GM10266 (cell line): ENCODE measurements around the gene CHMP6.
A peak's percentile ranks its signal among the peaks of the same experiment; 100 is the strongest.

Experiments used
- DNase-seq: peaks from one replicate; pipeline ENCODE4 v3.0.0; 2012; ENCODE audit errors: extremely low spot score
- TF ChIP-seq, protein P1 (sequence below): IDR thresholded peaks from 2 replicates; pipeline ENCODE4 v1.5.1; 2012; ENCODE audit warnings: mild to moderate bottlenecking, low read depth; ENCODE audit not compliant: control insufficient read depth, insufficient read depth; ENCODE audit errors: missing control alignments

Gene CHMP6

DNA sequence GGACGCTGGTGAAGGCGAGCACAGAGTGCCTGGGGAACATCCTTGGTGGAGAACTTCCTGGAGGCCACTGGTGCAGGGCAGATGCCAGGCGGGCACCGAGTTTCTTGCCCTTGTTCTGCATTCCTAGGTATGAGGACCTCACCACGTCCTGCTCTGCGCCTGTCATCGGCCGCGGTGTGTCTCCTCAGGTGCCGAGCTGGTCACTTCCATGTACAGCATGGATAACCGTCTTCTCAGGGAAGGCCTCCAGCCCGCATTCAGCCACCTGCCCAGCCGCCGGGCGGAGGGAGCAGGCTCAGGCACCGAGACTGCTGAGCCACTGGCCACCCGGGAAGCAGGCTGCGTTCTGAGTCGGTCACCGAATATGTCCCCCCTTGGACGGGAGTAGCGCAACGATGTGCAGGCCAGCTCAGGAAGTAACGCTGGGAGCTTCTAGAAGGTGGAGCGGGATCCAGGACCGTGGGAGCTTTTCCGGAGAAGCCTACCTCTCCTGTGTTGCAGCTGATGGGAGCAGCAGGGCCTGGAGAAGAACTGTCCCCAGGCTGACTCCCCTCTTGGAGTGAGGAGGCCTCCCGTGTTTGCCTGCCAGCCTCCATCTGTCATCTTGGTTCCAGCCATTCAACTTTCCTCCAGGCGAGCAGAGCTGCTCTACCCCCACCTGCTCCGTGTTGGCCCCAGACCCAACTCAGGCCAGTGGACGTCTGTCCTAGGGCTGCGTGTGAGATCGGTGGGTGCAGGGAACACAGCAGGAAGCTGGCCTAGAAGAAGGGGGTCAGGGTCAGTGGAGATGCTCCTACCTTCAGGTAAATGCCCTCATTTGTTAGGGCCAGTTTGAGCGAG lies 41.2 kb downstream of the CHMP6 start:
- DNase-seq: no peak
- TF ChIP-seq, protein P1, sequence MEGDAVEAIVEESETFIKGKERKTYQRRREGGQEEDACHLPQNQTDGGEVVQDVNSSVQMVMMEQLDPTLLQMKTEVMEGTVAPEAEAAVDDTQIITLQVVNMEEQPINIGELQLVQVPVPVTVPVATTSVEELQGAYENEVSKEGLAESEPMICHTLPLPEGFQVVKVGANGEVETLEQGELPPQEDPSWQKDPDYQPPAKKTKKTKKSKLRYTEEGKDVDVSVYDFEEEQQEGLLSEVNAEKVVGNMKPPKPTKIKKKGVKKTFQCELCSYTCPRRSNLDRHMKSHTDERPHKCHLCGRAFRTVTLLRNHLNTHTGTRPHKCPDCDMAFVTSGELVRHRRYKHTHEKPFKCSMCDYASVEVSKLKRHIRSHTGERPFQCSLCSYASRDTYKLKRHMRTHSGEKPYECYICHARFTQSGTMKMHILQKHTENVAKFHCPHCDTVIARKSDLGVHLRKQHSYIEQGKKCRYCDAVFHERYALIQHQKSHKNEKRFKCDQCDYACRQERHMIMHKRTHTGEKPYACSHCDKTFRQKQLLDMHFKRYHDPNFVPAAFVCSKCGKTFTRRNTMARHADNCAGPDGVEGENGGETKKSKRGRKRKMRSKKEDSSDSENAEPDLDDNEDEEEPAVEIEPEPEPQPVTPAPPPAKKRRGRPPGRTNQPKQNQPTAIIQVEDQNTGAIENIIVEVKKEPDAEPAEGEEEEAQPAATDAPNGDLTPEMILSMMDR: no peak

DNA sequence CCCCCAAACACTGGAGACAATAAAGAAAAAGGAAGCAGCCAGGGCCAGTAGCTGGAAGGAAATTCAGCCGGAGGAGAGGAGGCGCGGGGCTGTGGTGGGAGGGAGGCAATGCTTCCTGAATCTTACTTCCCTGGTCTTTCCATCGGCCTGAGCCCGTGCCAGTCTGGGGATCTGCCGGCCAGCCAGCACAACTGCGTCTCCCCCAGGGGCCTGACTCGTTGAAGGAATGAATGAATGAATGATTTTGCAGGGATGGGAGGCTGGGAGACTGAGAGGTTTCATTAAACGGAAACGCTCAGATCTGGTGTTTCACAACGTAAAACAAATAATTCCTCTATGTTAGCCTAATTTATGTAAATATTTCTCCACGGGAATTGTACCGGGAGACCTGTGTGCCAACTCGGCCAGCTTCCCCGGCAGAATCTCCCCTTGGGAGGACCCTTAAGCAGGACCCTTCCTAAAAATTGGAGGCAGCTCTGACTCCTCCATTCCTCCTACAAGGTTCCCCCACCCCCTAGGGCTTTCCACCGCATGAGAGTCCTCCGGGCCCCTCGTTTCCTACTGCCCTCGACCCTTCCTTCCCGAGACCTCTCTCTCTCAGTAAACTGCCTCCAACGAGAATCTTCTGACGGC lies 42.0 kb downstream of the CHMP6 start:
- TF ChIP-seq, protein P1: no peak
- DNase-seq: no peak

DNA sequence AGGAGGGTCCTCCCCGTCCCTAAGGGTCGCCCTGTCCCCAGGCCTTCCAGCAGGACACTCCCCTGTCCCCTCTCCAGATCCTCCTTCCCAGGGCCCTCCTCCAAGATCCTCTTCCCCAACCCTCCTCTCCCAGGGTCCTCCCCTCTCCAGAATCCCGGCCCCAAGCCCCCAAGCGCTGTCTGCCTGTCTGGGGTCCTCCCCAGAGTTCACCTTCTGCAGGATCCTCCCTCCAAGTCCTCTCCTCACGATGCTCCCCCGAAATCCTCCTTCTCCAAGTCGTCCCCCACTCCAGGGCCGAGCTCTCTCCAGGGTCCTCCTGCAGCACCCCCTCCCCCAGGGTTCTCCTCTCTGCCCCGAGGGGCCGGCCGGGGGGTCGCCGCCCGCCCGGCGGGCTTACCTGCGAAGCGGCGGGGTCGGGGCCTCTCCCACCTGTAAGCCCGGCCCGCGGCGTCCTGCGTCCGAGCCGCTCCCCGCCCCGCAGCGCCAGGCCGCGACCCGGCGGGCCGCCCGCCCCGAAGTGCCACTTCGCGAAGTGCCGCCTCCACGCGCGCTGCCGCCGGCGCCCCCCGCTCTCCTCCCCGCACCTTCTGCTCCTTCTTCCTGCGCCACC lies 42.6 kb downstream of the CHMP6 start:
- TF ChIP-seq, protein P1: no peak
- DNase-seq: no peak

DNA sequence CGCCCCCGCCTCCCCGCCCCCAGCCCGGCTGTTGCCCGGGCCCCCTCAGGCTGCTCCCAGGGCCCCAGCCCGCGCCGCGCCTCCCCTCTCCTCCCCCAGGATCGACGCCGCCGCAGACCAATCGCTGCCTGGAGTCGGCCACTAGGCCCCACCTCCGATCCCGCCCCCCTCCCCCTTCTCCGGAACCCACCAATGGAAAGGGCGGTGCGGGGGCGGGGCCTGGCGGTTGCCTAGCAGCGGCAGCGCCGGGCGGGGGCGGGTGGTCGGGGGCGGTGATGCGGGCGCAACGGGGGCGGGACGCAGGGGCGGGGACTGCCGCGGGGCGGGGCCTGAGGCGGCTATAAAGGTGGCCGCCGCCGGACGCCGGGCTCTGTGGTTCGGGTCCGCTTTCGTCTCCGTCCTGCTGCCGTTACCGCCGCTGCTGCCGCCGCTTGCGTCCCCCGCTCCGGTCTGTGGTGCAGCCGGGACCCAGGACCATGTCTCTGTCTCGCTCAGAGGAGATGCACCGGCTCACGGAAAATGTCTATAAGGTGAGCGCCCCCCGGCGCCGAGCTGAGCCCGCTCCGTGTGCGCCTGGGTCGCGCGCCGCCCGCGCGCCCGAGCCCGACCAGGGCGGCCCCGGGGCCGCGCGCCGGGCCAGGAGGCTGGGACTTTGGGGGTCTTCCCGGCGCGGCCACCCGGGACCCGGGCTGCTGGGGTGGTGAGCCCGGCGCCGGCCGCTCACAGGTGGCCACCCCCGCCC lies 43.3 kb downstream of the CHMP6 start, which contains the start of gene BAIAP2:
Gene BAIAP2, plus strand, starts transcription at position 373 of the 742 bp plus-strand sequence. Its CDS starts 104 bp downstream, at position 477.
- peak; percentile 100 for DNase-seq

DNA sequence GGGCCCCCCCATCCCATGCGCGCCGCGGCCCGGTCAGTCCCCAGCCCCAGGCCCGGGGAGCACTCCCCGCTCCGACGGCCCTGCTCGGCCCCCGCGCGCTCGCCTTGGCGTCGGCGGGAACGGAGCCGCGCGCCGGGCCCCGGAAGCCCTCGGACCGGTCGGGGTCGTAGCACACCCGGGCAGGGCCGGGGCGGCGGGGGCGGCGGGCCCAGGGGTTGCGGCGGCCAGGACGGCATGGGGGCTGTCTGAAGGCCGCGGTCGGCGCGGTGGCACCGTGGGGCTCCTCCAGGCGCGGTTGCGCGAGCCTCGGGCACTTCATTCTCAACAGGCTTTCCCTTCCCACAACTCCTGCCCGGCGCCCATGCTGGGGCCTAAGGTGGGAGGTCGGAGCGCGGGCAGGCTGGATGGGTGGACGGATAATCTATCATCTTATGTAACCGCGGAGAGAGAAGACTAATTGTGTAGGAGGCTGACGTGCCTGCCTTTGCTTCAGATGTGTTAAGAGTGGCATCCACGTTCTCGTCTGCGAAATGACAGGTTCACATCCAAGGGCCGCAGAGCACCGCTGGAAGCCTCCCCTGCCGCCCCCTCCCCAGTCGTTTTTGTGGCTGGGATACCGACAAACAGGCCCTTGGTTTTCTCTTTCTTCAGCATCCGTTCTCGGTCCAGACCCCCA lies 44.0 kb downstream of the CHMP6 start:
- no peak for DNase-seq
- TF ChIP-seq, protein P1: no peak

More for the DNA sequence above, 43.3 kb downstream of the CHMP6 start, which contains the start of gene BAIAP2:
- TF ChIP-seq, protein P1: peak; percentile 35

DNA sequence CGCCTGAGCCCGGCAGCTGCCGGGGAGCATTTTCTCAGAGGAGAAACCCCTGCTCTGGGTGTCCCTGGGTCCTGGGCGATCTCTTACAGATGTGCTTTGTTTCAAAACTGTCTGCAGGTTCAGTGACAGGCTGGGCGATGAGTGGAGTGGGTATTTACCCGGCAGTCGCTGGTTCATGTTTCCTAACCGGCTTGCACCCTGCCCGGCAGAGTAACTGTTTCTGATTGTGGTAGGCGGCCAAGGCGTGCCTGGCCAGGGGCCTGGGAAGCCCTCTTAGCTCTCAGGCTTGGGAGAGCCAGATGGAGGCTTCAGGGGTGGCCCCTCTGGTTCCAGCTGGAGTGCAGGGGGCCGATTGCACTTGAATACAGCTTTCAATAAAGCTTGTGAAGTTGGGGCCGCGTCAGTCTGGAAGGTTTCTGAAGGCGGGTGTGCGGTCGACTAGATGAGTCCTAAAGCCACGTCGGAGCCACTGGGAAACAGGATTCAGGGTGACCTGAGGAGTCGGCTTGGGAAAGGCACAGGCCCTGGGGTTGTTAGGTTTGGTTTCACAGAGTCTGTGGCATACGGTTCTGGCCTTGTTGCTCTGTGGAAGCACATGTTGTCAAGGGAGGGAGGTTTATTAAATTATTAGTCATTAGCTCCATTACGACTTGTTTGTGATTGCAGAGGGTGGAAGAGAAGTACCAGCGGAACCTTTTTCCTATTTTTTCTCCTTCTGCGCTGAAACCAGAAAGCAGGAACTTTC lies 44.7 kb downstream of the CHMP6 start:
- TF ChIP-seq, protein P1: no peak
- no peak for DNase-seq
